ENCODE data around the gene MYOF.
"Not testable (repeated sequence)": the region's sequence is repeated elsewhere in the genome, so short reads cannot be mapped to it uniquely, and the experiment has no call there.

The MYOF gene

DNA sequence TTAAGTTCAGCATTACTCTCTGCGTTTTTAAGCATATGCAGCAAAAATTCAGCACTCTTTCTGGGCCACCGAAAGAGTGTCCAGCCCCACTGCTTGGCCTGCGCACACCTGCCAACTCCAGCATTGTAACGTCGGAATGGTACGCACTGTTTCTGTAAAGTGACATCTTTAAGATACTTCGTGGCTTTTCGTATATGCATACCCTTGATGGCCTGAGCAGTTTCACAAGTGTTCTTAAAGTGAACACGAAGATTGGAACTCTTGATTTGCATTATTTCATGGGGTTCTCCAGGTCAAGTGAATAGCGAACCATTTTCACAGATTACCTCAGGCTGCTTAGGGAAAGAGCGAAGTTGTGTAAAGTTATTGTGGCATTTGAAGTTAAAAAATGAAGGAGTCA lies 197.9 kb downstream of the MYOF start:
- DNase-seq: not testable (repeated sequence)

DNA sequence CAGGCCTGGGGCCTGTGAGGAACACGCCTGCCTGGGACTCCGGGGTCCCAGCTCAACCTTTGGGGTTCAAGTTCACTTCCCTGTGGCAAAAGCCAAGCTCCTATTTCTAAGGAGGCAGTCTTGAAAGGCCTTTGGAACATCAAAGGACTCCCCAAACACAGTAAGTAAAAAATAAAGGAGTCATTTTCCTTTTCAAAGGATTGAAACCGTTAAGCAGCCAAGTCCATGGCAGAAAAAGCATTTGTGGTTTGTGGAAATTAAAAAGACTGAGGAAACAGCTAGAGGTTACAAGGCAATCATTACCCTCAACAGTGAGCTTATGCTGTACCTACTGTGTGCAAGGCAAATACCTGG lies 200.8 kb downstream of the MYOF start:
- no peak for DNase-seq

DNA sequence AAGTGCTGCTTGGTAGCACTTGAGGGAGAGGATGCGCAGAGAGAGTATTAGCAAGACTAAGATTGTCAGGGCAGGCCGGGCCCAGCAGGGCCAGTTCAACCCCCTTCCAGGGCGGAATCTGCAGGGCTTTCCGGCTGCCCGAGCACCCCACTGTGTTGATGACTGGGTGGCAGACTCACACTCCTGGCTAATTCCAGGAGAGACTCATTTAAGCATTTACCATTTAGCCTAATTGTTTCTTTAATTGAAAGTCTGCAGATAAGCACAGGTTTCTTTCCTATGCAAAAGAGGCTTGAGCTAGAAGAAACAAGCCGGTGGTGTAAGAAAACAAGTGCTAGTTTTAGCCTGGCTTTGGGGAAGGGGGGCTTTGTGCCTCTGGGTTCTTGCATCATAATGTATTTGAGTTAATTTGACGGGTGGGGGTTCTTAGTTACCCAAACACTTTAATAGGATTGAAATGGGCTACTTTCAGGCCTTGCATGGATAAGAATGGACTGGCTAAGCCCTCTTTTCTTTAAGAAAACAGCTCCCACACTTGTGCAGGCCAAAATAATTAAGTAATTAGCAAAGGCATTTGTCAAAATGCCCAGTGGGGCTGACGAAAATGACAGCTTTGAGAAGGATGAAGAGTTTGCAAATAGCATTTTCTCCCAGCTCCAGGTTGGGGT lies 201.3 kb downstream of the MYOF start:
- DNase-seq: no peak

DNA sequence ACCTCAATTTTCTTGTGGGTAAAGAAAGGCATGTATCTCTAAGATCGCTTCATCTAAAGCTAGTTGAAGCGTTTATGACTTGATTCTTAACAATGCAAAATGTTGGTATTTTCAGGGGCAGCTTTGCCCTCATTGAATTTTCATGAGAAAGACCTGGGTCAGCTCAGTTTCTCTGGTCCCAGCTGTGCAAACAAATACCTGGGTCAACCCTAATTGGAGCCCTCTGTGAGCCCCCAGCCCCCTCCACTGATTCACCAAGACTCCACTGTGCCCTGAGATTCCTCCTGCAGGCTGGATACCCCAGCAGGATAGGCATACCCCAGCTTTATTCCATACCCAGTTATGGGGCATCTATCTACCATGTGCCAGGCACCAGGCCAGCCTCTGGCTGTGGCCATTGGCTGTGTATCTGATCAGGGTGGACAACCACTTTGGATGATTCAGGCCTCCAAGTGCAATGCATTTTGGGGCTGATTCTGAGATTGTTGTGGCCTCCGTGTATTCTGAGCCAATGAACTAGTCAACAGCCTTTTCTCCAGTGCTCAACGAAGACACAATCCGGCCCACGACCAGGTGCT lies 201.9 kb downstream of the MYOF start:
- DNase-seq: no peak

DNA sequence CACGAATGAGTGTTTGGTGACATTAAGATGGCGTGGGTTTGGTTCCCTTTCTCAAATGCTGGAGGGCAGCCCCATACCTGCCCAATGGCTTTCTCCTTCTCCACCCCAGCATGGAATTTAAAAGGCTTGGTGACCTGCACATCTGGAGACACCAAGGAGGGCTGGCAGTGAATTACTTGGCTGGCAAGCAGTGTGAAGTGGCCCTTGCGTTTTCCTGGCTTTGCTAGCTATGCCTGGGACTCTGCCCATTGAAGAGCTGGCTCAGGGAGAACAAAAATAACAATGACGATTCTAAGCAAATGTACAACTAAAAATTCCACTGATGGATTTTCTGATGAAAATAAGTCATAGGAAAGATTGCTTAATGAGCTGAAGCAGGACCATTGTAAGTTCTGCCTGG lies 204.8 kb downstream of the MYOF start:
- no peak for DNase-seq

DNA sequence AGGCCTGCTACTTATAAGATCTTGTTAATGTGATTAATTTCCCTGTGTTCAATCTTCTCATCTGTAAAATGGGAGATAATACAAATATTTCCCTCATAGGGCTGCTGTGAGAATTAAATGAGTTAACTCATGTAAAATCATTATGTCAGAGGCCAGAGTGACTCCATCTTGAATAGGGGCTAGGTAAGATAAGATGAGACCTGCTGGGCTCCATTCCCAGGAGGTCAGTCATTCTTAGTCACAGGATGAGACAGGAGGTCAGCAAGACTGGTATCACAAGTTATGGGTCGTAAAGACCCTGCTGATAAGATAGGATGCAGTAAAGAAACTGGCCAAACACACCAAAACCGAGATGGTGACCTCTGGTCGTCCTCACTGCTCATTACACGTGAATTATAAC lies 207.7 kb downstream of the MYOF start:
- DNase-seq: no peak

DNA sequence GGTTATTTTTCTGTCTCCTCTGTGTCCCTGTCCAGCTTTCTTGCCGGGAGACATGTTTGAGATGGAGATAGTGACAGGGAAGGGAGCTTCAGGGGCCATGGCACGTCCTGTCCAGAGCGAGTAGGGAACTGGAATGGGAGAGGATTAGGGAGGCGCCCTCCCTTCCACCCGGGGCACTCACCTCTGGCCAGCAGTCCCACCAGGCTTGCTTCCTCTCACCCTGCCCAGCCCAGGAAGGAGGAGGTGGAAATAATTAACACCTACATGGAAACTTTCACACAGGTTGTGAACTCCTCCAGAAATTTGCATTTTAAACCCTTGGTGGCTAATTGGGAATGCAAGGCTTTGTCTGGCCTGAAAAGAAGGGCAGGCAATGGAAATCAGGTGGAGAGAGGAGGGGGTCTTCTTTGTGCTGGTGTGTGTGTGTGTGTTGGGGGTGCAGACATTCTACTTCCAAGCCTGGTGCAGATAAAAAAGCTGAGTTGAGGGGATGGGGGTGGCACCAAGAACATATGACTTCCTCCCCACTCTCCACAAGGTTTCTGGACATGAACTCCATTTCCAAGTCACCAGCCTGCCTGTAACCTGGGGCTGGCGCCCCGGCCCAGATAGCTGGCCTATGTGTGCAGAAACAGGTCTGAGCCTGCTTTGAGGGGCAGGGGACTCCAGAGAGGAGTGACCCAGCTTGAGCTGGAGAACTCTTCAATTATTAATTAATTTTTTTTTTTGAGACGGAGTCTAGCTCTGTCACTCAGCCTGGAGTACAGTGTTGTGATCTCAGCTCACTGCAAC lies 209.1 kb downstream of the MYOF start:
- no peak for DNase-seq

DNA sequence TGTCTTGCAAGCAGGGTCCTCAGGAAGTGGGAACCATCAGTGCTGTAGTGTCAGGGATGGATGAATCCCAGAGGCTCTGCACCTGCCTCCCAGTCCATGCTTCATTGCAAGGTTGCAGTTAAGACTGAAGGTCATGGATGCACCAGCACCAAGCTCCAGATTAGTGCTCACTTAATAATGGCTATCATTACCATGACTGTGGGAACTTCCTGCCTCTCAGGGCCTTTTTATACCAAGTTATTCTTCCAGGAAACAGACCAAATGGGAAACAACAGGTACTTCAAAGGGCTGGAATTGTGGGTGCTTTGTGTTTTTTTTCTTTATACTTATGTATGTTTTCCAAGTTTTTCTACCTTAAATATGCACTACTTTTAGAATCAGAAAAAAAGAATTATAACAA lies 210.8 kb downstream of the MYOF start:
- DNase-seq: no peak

DNA sequence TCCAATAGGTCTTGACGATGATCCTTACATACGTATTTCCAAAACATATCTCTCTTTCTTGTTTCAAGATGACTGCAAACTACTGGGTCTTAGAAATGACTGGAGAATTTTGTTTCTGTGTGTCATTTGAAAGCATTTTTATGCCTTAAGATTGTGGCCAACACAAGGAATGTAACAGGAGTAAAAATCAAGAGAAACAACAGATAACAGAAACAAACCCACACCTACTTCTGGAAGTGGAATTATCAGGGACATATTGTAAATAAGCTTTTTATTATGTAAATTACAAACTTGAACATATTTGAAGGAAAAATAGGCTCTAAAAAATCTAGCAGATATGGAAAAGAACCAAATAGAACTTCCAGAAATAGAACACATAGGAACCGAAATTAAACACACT lies 212.9 kb downstream of the MYOF start:
- DNase-seq: no peak

DNA sequence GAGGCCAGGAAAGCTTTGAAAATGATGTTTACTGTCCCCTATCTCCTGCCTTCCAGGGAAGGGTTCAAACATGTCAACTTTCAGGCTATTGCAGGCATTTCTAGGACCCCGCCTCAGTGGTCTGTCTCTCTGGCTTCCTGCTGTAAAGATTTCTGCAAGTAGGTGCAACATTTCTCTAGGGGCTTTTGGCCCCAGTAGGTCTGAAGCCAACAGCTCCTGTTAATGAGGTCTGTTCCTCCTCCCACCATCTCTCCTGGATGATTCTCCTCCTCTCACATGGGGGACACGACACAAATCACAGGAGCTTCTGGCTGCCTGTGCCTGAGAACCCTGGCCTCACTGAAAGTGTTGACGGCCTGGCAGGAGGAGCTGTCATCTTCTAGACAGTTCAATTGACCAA lies 214.1 kb downstream of the MYOF start:
- DNase-seq: no peak

DNA sequence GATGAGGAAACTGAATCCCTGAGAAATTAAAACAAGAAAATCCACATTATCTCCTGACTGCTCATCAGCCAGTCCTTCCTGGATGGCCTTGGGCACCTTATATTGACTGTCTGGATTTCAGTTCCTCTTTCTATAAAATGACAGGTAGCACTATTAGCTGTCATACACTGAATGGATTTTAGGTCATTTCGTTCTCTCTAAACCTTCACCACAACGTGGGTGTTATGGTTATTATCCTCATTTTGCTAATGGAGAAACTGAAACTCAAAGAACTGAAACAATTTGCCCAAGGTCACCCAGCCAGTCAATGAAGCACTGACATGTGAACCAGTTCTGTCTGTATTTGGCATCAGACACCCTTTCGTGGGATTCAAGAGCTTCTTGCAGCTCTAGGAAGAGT lies 214.6 kb downstream of the MYOF start:
- DNase-seq: no peak

DNA sequence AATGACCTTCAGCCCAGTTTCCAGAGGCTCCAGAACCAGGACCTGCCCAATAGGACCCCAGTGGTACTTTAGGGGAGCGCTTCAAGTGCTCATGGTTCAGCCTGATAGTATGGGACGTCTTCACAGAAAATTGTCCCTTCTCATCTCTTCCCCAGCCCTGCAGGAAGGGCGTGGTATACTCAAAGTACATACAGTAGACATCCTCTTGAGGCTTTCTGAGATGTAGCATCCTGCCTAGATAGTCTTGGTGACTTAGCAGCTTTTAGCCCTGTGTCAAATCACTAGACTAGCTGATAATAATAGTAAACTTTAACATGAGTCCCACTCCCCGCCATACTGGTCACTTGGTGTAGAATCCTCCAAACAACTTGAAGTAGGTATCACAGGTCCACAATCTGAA lies 215.3 kb downstream of the MYOF start:
- DNase-seq: no peak

DNA sequence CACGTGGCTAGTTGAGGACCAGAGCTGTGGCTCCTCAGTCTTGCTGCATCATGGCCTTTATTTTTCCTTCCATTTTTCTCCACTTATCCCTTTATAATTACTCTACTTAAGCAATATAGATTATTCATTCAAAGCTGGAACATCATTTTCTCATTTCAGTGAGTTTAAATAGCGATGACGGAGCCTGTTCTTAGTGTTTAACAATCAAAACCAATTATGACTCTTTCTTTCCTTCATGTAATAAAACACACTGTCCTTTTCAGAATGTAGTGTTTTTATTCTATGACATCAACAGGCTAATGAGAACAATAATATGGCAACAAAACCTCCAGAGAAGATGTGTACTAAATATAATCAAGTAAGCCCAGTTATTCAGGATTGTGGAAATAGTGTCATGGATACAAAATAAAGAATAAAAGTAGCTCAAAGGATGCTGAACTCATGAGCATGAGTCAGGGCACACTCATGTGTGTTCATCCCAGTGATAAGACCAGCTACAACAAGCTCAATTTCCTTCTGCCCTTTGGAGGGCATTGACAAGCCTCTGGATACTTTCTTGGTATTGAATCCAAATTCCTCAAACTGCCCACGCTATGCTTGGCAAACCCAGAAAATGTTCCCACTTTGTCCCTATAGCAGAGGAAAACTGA lies 220.0 kb downstream of the MYOF start:
- peak; percentile 8 for DNase-seq

DNA sequence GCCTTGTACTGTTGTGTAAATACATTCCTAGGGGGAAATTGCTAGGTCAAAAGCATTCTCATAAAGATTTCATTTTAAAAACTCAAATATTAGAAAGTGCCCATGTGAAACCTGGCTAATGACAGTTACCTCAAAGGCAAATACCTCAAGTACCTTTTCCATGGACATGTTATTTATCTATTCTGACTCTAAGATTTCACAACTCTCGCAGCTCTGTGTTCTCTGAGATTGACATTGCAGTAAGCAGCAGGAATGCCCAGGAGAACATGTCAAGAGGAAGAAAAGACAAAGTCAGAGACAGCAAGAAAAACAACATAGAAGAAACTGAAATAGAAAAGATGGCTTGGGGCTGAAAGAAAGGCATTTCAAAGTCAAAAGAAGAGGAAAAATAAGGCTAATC lies 221.0 kb downstream of the MYOF start:
- DNase-seq: no peak

DNA sequence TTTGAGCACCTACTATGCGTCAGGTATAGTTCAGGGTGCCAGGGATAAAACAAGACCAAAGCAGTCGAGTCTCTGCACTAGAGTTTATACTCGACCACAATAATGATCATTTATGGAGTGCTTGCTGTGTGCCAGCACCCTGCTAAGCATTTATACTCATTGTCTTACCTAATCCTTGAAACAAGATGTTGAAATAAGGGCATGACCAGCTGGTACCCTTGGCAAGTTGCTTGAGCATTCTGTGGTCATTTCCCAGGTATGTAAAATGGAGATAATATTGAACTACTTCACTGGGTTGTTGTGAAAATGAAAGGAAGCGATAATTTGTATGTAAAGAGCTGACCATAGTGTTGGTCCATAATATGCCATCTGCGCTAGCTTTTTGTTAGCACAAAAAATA lies 223.0 kb downstream of the MYOF start:
- DNase-seq: no peak
